Posterior vena cava (tissue), 2 donors: ENCODE data around the gene NDUFS8. TPM values are rescaled to one million over a fixed set of nuclear protein-coding genes. Genes with fewer than 3 reads are reported as not detected.
"Not testable (repeated sequence)": the region's sequence is repeated elsewhere in the genome, so short reads cannot be mapped to it uniquely, and the experiment has no call there.

Experiments used
- DNase-seq: peaks from one replicate; pipeline ENCODE4 v3.0.0-alpha.2; 2020; ENCODE audit warnings: low spot score
- intact Hi-C, 2 donors: fragments of 100-400 bp; cut with DNase I; formaldehyde crosslinking; loops; one replicate each; pipeline versions ENCODE4 v1.14.1 to v1.14.2; 2022 to 2023
- long read RNA-seq, 2 donors: library from polyadenylated mRNA; unstranded; transcript quantifications; one replicate each; pipeline ENCODE4 v2.0.0, GENCODE V29; 2020 to 2021
- total RNA-seq, 2 donors: library from RNA; stranded (reverse); fragmentation: NEBNext Ultra II Directional; extraction: Animal tissue kit (Norgen Biotek cat#: 25700); gene quantifications; one replicate each; pipeline ENCODE4 v1.2.1, GENCODE V29; 2021
- donor health status: DM: yes; HTN: yes; CAD: no.
- donor health status: DM: yes; HTN: yes; CAD: no.

The NDUFS8 gene
- total RNA-seq = 100 to 1,000 TPM in 1 of 2 donors, 10 to 100 TPM in 1; 95.3 to 101 TPM
- long read RNA-seq, donor 1, transcript NDUFS8-201 (7 exons, 791 nt) = major isoform, 25 of 34 reads
- long read RNA-seq, donor 1, partial matches to known transcripts = 5 of 34 reads
- long read RNA-seq, donor 1, other reads (novel, unspliced or antisense) = 3 of 34 reads
- long read RNA-seq, donor 2, transcript NDUFS8-201 (7 exons, 791 nt) = major isoform, 73 of 100 reads
- long read RNA-seq, donor 2, partial matches to known transcripts = 11 of 100 reads
- long read RNA-seq, donor 2, other reads (novel, unspliced or antisense) = 13 of 100 reads

DNA sequence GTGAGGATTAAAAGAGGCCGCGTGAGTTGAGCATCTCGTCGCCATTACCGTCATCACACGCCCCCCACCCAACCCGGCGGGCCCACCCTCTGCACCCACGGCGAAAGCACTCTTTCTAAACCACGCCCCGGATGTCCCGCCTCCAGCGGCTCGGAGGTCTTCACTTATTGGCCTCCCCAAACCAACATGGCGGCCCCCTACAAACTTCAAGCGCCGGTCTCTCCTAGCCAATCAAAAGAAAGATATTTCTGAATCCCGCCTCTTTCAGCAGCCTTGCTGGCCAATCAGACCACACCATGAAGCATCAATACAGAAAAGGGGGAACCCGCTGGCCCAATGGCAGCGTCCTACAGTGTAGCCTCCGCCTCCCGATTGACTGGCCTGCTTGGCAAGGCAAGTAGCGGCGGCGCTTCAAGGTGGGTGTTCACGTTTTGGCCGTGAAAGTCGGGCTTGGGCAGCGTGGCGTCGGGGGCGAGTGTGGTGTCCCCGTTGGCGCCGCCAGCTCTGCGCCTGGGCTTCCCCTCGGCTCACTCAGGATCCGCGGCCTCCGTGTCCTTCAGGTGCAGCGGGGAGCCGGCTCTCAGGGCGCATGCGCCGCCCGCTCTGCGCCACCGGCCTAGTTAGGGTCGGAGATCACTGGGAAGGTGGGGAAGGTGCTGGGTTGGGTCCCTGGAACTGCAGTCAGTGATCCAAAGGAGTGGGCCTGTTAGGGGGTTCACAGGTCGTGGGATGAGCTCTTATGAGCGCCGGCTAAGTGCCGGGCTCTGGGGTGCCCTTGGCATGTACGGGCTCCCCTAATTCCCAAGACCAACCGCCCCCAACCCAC, at the start of gene NDUFS8:
Gene NDUFS8, plus strand, starts transcription at position 364 of the 826 bp plus-strand sequence. CDS start 1,471 bp downstream, outside the sequence.
- intact Hi-C loops = no loop called here
- peak; percentile 98 for DNase-seq

GRCh38 chr11:67981226-67981625, 49.3 kb upstream of the NDUFS8 start:
- DNase-seq, intact Hi-C loops: not testable (repeated sequence)

- DNase-seq, intact Hi-C loops: not testable (repeated sequence)
Measured at GRCh38 chr11:67982255-67982857, 48.1 kb upstream of the NDUFS8 start.

DNA sequence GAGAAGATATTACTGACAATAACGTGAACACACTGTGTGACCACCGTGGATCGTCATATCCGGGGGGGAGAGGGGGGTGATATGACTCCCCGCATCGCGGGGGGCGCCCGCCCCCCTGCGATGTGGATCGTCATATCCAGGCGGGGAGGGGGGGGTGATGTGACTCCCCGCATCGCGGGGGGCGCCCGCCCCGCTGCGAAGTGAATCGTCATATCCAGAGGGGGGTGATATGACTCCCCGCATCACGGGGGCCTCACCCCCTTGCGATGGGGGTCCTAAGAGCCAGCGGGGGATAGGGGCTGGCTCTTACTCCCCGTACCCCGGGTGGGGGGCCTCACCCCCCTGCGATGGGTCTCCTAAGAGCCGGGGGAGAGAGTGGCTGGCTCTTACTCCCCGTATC, 46.5 kb upstream of the NDUFS8 start:
- intact Hi-C loops = no loop called here
- DNase-seq = peak; percentile 30

GRCh38 chr11:67985302-67985701, 45.2 kb upstream of the NDUFS8 start:
- DNase-seq, intact Hi-C loops: not testable (repeated sequence)

- intact Hi-C loops = not testable (repeated sequence)
- peak; percentile 80 for DNase-seq
Measured at GRCh38 chr11:67990546-67991346, 39.7 kb upstream of the NDUFS8 start.

- peak; percentile 73 for DNase-seq
- intact Hi-C loops = not testable (repeated sequence)
Measured at GRCh38 chr11:67991347-67992121, 38.9 kb upstream of the NDUFS8 start.

DNA sequence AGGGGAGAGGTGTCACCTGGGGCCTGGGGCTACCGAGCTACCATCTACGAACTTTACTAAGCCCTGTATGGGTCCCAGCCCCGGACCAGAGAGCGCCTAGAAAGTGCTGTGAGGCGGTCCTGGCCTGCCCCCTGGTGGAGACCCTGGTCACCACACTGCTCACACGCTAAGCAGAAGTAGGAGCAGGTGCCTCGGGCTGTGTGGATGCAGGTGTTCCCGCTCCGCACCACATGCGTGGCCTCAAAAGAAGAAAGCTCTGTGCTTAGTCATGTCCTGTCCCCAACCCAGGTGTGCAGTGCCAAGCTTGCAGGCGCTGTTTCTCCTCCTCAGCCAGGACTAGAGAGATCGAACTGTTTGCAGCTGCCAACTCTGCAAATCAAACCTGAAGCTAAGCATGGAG, 36.7 kb upstream of the NDUFS8 start:
- intact Hi-C loops = not testable (repeated sequence)
- DNase-seq = peak; percentile 79

GRCh38 chr11:67994387-67994786, 36.1 kb upstream of the NDUFS8 start:
- intact Hi-C loops = not testable (repeated sequence)
- DNase-seq = peak; percentile 15

DNA sequence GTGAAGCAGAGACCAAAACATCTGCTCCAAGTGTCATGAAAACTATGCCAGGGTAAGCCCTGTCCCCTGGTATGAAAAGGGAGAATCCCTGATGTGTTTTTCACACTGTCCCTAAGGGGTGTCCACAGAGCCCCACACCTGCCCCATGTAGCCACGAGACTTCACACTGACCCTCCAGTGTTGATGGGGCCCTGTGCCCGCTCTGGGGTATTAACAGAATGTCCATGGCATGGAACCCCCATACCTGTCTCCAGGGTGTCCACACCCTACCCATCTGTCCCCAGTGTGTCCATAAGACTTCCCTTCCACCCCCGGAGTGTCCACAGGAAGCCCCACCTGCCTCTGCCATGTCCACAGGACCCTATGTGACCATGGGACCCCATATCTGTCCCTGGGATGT, 35.4 kb upstream of the NDUFS8 start:
- DNase-seq = peak; percentile 73
- intact Hi-C loops = not testable (repeated sequence)

DNA sequence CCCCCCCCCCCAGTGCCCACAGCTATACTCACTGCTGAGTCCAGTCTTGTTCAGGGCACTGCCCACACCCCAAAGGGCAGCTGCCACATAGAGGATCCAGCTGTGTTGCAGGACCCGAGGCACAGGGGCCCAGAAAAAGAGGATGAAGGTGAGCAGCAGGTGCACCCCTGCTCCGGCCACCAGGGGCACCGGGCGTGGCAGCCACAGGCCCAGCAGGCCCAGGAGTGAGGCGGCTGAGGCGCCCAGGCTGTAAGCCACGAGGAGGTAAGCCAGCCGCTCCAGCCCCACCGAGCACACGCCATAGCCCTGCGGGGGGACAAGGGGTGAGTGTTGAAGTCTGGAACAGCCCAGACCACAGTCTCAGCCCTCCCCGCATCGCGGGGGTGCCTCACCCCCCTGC, 34.9 kb upstream of the NDUFS8 start:
- peak; percentile 35 for DNase-seq
- intact Hi-C loops = not testable (repeated sequence)

GRCh38 chr11:67996051-67996450, 34.4 kb upstream of the NDUFS8 start:
- intact Hi-C loops = no loop called here

DNA sequence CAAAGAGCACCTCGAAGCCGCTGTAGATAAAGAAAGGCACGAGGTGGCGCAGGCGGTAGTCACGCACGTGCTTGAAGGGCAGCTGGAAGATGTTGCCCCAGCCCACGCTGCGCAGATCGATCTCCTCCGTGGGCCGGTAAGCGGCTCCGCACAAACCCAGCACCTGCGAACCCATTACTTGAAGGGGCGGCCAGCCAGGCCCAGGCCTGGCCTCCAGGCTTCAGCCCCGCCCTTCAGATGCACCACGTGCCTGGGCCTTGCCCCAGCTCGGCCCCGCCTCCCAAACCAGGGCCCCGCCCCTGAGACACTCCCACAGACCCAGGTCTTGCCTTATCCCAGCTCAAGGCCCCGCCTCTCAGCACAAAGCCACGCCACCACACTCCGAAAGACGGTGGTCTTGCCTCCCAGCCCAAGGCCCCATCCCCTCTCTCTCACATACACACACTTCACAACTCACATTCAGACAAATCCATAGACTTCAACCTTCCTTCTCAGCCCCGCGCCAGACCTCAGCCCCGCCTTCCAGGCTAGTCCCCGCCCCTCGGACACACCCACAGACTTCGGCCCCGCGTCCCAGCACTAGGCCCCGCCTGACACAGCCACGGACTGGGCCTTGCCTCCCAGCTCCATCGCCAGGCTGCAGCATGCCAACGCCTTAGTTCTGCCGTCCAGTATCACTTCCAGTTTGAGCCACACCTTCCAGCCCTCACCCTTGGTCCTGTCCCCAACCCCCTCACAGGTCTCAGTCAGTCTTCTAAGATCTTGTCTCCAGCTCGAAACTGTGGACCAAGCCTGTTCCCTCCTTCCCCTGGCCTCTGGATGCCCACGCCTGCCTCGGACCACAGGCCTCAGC, 33.6 kb upstream of the NDUFS8 start:
- intact Hi-C loops = no loop called here
- peak; percentile 93 for DNase-seq

More at GRCh38 chr11:67996051-67996450, 34.4 kb upstream of the NDUFS8 start:
- peak; percentile 51 for DNase-seq

DNA sequence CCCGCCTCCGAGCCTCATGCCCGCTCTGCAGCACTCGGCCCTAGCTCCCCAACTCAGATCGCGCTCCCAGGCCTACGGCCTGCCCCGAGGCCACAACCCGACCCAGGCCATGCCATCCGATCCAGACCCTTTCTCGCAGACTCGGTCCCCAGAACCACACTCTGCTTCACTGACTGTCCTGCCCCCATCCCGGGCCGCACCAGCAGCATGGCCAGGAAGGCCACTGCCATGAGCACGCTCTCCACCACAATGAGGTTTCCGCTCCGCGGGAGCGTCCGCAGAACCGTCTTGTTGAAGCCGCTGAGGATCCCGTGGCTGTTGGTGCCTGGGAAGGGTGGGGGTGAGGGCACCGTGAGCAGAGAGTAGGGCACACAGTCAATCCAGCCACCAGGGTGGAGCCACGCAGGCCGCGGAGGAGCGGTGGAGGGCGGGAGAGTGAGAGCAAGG, 33.0 kb upstream of the NDUFS8 start:
- intact Hi-C loops = no loop called here
- DNase-seq = peak; percentile 81

DNA sequence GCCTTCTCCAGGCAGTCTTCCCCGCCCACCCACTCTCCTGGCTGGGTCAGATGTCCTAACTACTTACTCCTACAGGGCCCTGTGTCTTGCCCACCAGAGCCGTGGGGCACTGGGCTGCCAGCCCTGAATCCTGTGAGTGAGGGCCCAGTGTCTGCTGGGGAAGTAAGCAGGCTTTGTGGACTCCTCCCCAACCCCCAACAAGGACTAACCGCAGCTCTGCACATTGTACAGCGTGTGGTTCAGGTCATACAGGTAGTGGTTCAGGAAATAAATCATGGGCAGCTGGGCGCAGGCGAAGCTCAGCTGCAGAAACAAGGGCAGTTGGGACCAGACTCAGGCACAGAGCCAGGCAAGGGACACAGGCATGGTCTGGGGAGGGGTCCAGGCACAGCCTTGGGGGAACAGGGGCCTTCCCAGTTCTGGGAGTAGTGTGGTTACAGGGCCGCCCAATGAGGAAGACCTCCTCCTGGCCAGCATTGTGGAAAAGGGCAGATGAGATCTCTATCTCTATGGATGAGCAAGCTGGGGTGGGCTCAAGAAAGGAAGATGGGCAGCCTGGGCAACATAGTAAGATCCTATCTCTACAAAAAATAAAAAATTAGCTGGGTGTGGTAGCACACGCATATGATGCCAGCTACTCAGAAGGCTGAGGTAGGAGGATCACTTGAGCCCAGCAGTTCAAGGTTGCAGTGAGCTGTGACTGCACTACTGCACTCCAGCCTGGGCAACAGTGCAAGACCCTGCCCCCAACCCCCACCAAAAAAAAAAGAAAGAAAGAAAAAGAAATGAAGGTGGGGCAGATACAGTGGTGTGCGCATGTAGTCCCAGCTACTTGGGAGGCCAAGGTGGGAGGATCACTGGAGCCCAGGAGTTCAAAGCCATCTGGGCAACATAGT, 32.1 kb upstream of the NDUFS8 start:
- intact Hi-C loops = no loop called here

GRCh38 chr11:67999201-67999629, 31.3 kb upstream of the NDUFS8 start:
- intact Hi-C loops = no loop called here
- DNase-seq = no peak

More for the DNA sequence above, 32.1 kb upstream of the NDUFS8 start:
- peak; percentile 67 for DNase-seq
